Liver (tissue), 9 donors: ENCODE measurements around the gene LIPC. TPM values are rescaled to one million over a fixed set of nuclear protein-coding genes. Genes with fewer than 3 reads are reported as not detected.

Experiments used
- DNase-seq: peaks from one replicate; pipeline ENCODE4 v3.0.0-alpha.2; 2017; ENCODE audit warnings: low spot score
- H3K27ac ChIP-seq, 2 donors: one replicate each; pipeline ENCODE4 v1.7.0; 2013; ENCODE audit warnings: inconsistent platforms in 2 of 2, low read length in 2 of 2, control low read depth in 1 of 2, low read depth in 1 of 2, mild to moderate bottlenecking in 1 of 2
- H3K27me3 ChIP-seq, 4 donors: one replicate each; pipeline versions ENCODE4 v1.6.1 to v1.7.0; 2013; ENCODE audit warnings: low read length in 3 of 4, inconsistent platforms in 1 of 4, mild to moderate bottlenecking in 1 of 4, moderate library complexity in 1 of 4; ENCODE audit not compliant: control insufficient read depth in 4 of 4, insufficient read depth in 4 of 4
- H3K36me3 ChIP-seq, 4 donors: one replicate each; pipeline versions ENCODE4 v1.6.1 to v1.7.0; 2013; ENCODE audit warnings: low read length in 3 of 4, mild to moderate bottlenecking in 3 of 4, low read depth in 1 of 4, moderate library complexity in 1 of 4; ENCODE audit not compliant: control insufficient read depth in 4 of 4, insufficient read depth in 3 of 4
- H3K4me1 ChIP-seq, 4 donors: one replicate each; pipeline versions ENCODE4 v1.6.1 to v1.7.0; 2013; ENCODE audit warnings: low read length in 3 of 4, mild to moderate bottlenecking in 3 of 4, moderate library complexity in 1 of 4; ENCODE audit not compliant: control insufficient read depth in 4 of 4, insufficient read depth in 4 of 4
- H3K4me3 ChIP-seq, 3 donors: one replicate each; pipeline versions ENCODE4 v1.6.1 to v1.7.0; 2013; ENCODE audit warnings: low read length in 3 of 3, control low read depth in 1 of 3, low read depth in 1 of 3, mild to moderate bottlenecking in 1 of 3
- H3K9ac ChIP-seq, 2 donors: one replicate each; pipeline ENCODE4 v1.7.0; 2013; ENCODE audit warnings: low read length in 2 of 2, mild to moderate bottlenecking in 2 of 2, moderate library complexity in 2 of 2, control low read depth in 1 of 2, low read depth in 1 of 2
- H3K9me3 ChIP-seq, 4 donors: one replicate each; pipeline versions ENCODE4 v1.6.1 to v1.7.0; 2013; ENCODE audit warnings: low read length in 3 of 4; ENCODE audit not compliant: control insufficient read depth in 4 of 4
- FOXA1 ChIP-seq: IDR thresholded peaks from 2 replicates; pipeline ENCODE4 v1.6.1; 2016; ENCODE audit warnings: antibody characterized with exemption
- HNF4G ChIP-seq: IDR thresholded peaks from 2 replicates; pipeline ENCODE4 v1.6.1; 2016; ENCODE audit warnings: antibody characterized with exemption
- NR2F2 ChIP-seq: IDR thresholded peaks from 2 replicates; pipeline ENCODE4 v1.6.1; 2016; ENCODE audit warnings: antibody characterized with exemption
- RAD21 ChIP-seq, 2 donors: IDR thresholded peaks; 2 replicates each; pipeline ENCODE4 v1.6.1; 2016; ENCODE audit warnings: antibody characterized with exemption in 2 of 2, mild to moderate bottlenecking in 2 of 2
- RXRA ChIP-seq, 2 donors: IDR thresholded peaks; 2 replicates each; pipeline ENCODE4 v1.6.1; 2017 to 2018; ENCODE audit warnings: antibody characterized with exemption in 2 of 2, mild to moderate bottlenecking in 1 of 2
- SP1 ChIP-seq: IDR thresholded peaks from 2 replicates; pipeline ENCODE4 v1.6.1; 2018; ENCODE audit warnings: antibody characterized with exemption, mild to moderate bottlenecking
- YY1 ChIP-seq: IDR thresholded peaks from 2 replicates; pipeline ENCODE4 v1.6.1; 2016; ENCODE audit warnings: antibody characterized with exemption, mild to moderate bottlenecking
- WGBS: extraction: QIAGEN DNeasy Blood & Tissue Kit; methylation state at CpG from one replicate; pipeline ENCODE4 v1.1.7; 2013; 5-methylcytosine and 5-hydroxymethylcytosine counted together
- polyA plus RNA-seq, 2 donors: library from polyadenylated mRNA; stranded (reverse) in 1 of 2; unstranded in 1 of 2; fragments of 200-250 nt in 1 of 2; fragments of >200 nt in 1 of 2; fragmentation: Nextera tagmentation in 1 of 2; extraction: Ambion mirVana in 1 of 2; gene quantifications; one replicate each; pipeline versions ENCODE4 v1.2.1 to v1.2.3, GENCODE V29; 2013 to 2015
- total RNA-seq, 2 donors: library from RNA; depleted of rRNA; stranded (reverse); fragments of >200 nt; gene quantifications; one replicate each; pipeline ENCODE4 v1.2.3, GENCODE V29; 2014
- TF ChIP-seq, protein P1 (sequence below): IDR thresholded peaks from 2 replicates; pipeline ENCODE4 v1.6.1; 2016; ENCODE audit warnings: antibody characterized with exemption
- TF ChIP-seq, protein P2 (sequence below): fragments of 150-350 bp; IDR thresholded peaks from 2 replicates; pipeline ENCODE4 v1.5.1; 2017; ENCODE audit warnings: improper control_type of control experiment, low read depth, low read length; ENCODE audit not compliant: missing input control
- TF ChIP-seq, protein P3 (sequence below): IDR thresholded peaks from 2 replicates; pipeline ENCODE4 v1.6.1; 2016; ENCODE audit warnings: antibody characterized with exemption
- TF ChIP-seq, protein P4 (sequence below): IDR thresholded peaks from 2 replicates; pipeline ENCODE4 v1.6.1; 2016; ENCODE audit warnings: antibody characterized with exemption
- donor health status: healthy.
- donor health status: healthy.
- donor health status: healthy.
- donor health status: healthy.
- donor health status: healthy.

Gene LIPC
- total and polyA plus RNA-seq, 4 donors = 60.1 to 268 (median 131) TPM

DNA sequence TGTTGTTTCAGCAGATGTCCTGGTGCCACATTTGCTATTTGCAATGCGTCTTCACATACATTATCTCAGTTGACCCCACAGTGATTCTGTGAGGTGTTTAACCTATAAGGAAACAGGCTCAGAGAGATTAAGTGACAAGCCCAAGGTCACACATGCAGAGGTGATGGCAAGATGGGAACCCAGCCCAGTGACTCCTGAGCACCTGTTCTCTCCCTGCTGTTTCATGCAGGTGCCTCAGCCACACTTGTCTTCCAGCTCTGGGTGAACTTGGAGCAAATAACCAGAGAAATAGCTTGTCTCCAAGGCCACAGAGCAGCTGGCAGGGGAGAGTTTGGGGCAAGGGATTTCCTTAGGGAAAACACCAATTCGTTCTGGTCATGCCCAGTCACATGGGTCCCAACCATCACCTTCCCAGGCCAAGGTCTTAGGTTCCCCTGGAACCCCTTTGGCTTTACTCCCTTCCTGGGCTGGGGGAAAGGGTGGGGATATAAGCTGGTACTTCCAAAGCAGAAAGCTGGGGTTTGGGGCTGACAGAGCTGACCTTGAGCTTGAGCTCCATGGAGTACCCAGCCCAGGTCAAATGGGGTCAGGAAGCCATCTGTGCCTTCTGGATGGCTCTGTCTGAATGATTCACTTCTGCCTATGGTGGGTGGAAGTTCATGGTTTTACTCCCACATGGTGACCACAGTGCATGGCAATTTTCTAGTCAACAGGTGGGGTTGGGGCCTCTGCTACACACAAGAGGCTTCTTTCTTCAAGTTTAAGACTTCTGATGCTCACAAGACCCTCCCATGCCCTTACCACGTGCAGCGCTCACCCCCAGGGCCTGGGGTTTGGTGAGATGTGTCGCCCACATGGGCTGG, 22.4 kb downstream of the LIPC start:
- H3K4me1 ChIP-seq = peaks cover 13 to 20% (median 16%) of the 10 kb centered on the region in 4 donors
- H3K9me3 ChIP-seq = no peaks in the 10 kb centered on the region
- H3K4me3 ChIP-seq = no peak overlapping the region
- H3K36me3 ChIP-seq = peaks cover 0 to 4% (median 0%) of the 10 kb centered on the region in 4 donors
- TF ChIP-seq, protein P1, sequence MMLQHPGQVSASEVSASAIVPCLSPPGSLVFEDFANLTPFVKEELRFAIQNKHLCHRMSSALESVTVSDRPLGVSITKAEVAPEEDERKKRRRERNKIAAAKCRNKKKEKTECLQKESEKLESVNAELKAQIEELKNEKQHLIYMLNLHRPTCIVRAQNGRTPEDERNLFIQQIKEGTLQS = no peak
- no peak for TF ChIP-seq FOXA1
- no peak for TF ChIP-seq RXRA (IDR thresholded peaks at IDR 0.05)
- no peak for TF ChIP-seq NR2F2
- no peak for TF ChIP-seq YY1
- TF ChIP-seq, protein P2, sequence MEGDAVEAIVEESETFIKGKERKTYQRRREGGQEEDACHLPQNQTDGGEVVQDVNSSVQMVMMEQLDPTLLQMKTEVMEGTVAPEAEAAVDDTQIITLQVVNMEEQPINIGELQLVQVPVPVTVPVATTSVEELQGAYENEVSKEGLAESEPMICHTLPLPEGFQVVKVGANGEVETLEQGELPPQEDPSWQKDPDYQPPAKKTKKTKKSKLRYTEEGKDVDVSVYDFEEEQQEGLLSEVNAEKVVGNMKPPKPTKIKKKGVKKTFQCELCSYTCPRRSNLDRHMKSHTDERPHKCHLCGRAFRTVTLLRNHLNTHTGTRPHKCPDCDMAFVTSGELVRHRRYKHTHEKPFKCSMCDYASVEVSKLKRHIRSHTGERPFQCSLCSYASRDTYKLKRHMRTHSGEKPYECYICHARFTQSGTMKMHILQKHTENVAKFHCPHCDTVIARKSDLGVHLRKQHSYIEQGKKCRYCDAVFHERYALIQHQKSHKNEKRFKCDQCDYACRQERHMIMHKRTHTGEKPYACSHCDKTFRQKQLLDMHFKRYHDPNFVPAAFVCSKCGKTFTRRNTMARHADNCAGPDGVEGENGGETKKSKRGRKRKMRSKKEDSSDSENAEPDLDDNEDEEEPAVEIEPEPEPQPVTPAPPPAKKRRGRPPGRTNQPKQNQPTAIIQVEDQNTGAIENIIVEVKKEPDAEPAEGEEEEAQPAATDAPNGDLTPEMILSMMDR = no peak
- TF ChIP-seq, protein P3, sequence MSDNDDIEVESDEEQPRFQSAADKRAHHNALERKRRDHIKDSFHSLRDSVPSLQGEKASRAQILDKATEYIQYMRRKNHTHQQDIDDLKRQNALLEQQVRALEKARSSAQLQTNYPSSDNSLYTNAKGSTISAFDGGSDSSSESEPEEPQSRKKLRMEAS = no peak
- no peak for TF ChIP-seq RAD21 (IDR thresholded peaks at IDR 0.05)
- no peak for TF ChIP-seq SP1
- TF ChIP-seq HNF4G = no peak
- no peak for DNase-seq
- H3K27me3 ChIP-seq = no peaks in the 10 kb centered on the region
- no peak overlapping the region for H3K27ac ChIP-seq
- H3K9ac ChIP-seq = no peak overlapping the region
- 84% methylated on average over 5 of the region's 5 CpGs for WGBS

DNA sequence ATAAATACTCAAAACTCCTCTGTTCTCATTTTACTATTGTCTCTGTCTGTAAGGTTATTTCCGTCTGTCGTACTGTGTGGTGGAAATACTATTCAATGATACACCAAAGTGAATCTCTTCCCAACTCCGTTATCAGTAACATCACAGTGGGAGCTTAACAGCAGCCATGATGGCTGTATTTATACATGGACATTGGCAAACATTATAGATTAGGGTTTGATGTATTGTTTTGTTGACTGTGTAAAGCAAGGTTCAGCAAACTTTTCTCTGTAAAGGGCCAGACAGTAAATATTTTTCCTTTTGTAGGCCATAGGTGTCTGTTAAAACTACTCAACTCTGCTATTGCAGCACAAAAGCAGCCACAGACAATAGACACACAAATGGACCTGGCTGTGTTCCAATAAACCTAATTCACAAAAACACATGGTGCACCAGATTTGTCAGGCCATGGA, 23.2 kb downstream of the LIPC start:
- TF ChIP-seq RXRA (IDR thresholded peaks at IDR 0.05) = no peak
- TF ChIP-seq, protein P4, sequence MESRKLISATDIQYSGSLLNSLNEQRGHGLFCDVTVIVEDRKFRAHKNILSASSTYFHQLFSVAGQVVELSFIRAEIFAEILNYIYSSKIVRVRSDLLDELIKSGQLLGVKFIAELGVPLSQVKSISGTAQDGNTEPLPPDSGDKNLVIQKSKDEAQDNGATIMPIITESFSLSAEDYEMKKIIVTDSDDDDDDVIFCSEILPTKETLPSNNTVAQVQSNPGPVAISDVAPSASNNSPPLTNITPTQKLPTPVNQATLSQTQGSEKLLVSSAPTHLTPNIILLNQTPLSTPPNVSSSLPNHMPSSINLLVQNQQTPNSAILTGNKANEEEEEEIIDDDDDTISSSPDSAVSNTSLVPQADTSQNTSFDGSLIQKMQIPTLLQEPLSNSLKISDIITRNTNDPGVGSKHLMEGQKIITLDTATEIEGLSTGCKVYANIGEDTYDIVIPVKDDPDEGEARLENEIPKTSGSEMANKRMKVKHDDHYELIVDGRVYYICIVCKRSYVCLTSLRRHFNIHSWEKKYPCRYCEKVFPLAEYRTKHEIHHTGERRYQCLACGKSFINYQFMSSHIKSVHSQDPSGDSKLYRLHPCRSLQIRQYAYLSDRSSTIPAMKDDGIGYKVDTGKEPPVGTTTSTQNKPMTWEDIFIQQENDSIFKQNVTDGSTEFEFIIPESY = no peak
- peaks cover 13 to 24% (median 18%) of the 10 kb centered on the region in 4 donors for H3K4me1 ChIP-seq
- H3K27me3 ChIP-seq = no peaks in the 10 kb centered on the region
- H3K9ac ChIP-seq = no peak overlapping the region
- peaks cover 0 to 4% (median 0%) of the 10 kb centered on the region in 4 donors for H3K36me3 ChIP-seq
- DNase-seq = no peak
- no peak overlapping the region for H3K27ac ChIP-seq
- H3K9me3 ChIP-seq = no peaks in the 10 kb centered on the region
- no peak overlapping the region for H3K4me3 ChIP-seq
- 96% methylated on average over 3 of the region's 3 CpGs for WGBS

DNA sequence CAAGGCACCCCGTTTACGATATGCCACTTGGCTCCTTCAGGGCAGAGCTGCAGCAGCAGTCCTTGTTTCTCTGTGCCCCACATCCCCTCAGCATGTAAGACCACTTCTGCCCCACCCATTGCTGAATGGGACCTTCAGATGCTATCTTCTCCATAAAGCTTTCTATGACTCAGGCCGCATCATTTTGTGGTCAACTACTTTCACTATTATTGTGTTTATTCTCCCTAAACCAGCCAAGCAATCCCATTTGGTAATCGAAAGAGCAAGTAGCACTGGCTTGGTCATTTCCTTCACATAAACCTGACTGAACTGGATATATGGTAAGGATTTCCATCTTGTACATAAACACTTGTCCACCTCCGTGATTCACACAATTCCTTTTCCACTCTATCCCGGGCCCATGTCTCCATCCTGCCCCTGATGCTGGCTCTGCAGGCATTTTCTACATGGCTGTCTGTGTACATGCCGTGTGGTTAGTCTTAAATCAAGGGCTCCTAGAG, 25.7 kb downstream of the LIPC start:
- Histone ChIP-seq H3K27me3 (no peaks in the 10 kb centered on the region), H3K27ac (peak overlapping the region; percentile 36 to 77), H3K4me3 (no peak overlapping the region), H3K36me3 (no peaks in the 10 kb centered on the region), H3K4me1 (peaks cover 13 to 25% (median 18%) of the 10 kb centered on the region in 4 donors), H3K9me3 (no peaks in the 10 kb centered on the region), H3K9ac (no peak overlapping the region)
- WGBS = 71% methylated on average over 7 of the region's 7 CpGs
- DNase-seq = no peak
- TF ChIP-seq RXRA (IDR thresholded peaks at IDR 0.05) = no peak
- TF ChIP-seq, protein P2 = no peak
- TF ChIP-seq, protein P4 = no peak
